CD4-positive, alpha-beta T cell treated with Interleukin-6 at 100 ng/mL for 8 hours (primary cell): ENCODE data around the gene GMCL2.

Experiments used
- DNase-seq: peaks from one replicate; pipeline ENCODE4 v3.0.0-alpha.2; 2020; ENCODE audit warnings: mixed read lengths, low spot score

The GMCL2 gene

GRCh38 chr5:178143246-178143645, 43.9 kb downstream of the GMCL2 start:
- no peak for DNase-seq

DNA sequence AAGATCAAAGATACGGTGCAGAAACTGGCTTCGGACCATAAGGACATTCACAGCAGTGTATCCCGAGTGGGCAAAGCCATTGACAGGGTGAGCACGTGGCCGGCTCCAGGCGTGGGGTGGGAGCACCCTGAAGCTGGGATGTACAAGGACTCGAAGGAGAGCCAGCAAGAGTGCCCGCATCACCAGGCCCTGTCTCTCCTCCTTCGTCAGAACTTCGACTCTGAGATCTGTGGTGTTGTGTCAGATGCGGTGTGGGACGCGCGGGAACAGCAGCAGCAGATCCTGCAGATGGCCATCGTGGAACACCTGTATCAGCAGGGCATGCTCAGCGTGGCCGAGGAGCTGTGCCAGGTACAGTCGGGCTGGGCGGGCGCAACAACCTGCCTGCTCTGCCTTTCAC, 44.5 kb downstream of the GMCL2 start:
- DNase-seq = no peak

GRCh38 chr5:178141550-178141949, 45.6 kb downstream of the GMCL2 start:
- no peak for DNase-seq

DNA sequence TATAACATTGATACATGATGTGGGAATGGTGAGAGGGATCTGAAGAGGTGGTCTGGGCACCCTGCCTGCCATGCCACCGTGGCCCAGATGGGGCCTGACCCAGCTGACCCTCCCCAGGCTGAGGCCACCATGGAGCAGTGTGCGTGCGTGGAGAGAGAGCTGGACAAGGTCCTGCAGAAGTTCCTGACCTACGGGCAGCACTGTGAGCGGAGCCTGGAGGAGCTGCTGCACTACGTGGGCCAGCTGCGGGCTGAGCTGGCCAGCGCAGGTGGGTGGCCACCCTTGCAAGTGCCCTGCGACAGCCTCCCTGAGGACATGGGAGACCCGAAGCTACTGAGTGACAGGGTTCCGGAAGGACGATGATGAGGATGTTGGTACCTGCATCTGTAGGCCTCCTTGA, 49.2 kb downstream of the GMCL2 start:
- DNase-seq = no peak

DNA sequence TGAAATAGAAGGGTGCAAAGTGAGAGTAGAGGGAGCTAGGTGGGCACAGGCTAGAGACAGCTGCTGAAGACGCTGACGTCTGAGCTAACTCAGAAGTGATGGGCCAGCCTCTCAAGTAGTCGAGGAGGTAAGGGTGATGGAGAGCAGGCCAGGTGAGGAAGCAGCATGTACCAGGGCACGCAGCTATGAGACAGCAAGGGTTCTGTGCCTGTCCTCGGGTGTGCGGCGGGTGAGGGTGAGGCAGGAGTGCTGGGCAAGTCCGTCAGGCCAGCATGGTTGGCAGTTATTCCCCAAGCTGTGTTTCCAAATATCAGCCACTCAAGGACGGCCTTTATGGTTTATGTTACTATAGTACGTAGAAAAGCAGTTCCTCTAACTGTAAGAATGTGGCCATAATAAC, 50.2 kb downstream of the GMCL2 start:
- DNase-seq = no peak
